ENCODE measurements around the gene KRTAP19-8.

KRTAP19-8 gene, protein sequence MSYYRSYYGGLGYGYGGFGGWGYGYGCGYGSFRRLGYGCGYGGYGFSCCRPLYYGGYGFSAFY

DNA sequence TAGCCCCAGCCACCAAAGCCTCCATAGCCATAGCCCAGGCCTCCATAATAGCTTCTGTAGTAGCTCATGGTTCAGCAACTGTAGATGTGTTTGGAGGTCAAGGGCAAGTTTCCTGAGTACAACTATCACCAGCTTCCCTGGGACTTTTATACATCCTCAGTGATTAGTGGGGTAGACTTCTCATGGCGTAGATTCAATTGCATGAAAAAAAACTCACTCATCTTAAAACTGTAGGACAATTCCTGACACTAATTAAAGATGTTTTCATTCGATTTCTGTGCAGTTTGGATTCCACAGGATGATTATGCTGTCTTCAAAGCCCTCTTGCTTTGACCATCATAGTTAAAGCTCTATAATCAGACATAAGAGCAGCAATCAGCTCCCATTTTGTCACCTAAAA, at the start of gene KRTAP19-8:
Gene KRTAP19-8, minus strand, starts transcription at position 101 of the 400 bp plus-strand sequence. Its CDS starts 33 bp downstream, at position 68.
- no peak for DNase-seq (ENCODE audit: low read depth, low spot score)

DNA sequence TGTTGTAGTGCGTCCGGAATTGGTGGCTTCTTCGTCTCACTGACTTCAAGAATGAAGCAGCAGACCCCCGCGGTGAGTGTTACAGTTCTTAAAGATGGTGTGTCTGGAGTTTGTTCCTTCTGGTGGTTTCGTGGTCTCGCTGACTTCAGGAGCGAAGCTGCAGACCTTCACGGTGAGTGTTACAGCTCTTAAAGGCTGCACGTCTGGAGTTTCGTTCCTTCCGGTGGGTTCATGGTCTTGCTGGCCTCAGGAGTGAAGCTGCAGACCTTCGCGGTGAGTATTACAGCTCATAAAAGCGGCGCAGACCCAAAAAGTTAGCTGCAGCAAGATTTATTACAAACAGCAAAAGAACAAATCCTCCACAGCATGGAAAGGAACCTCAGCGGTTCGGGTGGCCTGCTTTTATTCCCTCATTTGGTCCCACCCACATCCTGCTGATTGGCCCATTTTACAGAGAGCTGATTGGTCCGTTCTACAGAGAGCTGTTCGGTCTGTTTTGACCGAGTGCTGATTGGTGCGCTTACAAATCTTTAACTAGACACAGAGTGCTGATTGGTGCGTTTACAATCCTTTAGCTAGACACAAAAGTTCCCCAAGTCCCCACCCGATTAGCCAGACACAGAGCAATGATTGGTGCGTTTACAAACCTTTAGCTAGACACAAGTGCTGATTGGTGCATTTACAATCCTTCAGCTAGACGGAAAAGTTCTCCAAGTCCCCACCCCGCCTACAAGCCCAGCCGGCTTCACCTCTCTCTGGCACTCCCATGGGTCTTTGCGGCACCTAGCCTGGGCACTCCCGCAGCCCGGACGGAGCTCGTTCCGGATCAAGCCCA, 49.6 kb upstream of the KRTAP19-8 start:
- no peak for DNase-seq (ENCODE audit: low read depth, low spot score)

DNA sequence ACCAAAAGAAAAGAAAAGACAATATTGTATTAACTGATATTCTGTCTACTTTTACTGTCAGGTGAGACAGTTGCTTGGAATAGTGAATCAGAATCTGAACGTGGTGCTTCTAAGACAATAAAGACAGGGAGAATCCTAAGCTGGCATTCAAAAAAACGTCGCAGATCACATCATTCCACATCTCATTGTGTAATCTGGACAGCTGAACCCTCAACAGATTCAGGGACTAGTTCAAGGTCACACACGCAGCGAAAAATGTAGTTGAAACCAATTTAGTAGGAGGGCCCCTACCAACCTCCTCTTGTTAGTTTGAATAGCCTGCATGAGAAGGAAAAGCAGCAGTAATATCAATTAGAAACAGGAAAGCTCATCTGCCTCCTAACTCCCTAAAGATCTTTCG, 46.4 kb upstream of the KRTAP19-8 start:
- no peak for DNase-seq (ENCODE audit: low read depth, low spot score)

DNA sequence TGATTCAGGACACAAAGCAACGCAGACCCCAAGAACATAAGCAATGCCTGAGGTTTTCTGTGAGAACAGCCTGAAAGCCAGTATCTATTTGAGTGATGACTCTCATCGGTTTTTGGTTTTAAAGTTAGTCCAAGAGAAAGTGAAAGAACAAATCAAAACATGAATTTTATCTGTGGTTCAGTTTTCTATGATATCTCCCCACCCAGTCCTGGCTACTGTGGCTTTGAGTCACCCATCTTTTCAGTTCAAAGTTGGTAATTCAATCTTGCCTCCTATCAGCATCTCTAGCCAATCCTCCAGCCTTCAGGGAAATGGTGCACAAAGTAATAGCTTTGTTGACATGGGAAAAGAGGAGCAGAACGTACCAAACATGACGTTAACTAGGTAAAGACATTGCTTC, 40.5 kb upstream of the KRTAP19-8 start:
- DNase-seq (ENCODE audit: low read depth, low spot score) = no peak

DNA sequence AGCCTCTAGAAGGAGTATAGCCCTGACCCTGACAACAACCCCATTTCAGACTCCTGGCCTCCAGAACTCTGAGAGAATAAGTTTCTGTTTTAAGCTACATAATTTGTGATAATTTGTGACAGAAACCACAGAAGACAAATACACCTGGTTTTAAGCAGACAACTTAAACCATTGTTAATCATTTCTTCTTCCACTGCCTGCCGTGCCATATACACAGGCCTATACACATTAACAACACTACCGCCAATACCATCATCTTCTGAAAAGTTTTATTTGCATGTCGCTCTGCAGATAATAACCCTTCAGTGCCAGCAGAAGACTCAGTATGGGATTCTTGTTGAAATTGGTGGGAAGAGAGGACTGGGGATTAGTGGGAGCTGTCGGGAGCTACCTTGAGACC, 39.9 kb upstream of the KRTAP19-8 start:
- no peak for DNase-seq (ENCODE audit: low read depth, low spot score)

DNA sequence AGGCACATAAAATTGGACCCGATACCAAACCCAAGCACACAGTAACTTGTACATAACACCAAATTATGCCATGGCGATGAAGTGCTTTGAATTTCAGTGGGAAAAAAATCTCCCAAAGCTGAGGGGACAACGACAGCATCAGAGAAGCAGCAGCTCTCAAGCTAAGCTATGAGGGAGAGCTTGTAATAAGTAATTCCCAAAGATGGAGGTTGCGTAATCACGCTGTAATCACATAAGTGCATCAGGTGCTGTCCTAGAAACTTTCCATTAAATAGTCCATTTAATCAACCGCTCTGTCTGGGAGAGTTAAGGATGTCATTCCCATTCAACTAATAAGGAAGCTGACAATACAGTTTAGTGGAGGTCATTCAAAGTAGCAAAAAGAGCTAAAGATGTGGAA, 37.6 kb upstream of the KRTAP19-8 start:
- DNase-seq (ENCODE audit: low read depth, low spot score) = no peak

DNA sequence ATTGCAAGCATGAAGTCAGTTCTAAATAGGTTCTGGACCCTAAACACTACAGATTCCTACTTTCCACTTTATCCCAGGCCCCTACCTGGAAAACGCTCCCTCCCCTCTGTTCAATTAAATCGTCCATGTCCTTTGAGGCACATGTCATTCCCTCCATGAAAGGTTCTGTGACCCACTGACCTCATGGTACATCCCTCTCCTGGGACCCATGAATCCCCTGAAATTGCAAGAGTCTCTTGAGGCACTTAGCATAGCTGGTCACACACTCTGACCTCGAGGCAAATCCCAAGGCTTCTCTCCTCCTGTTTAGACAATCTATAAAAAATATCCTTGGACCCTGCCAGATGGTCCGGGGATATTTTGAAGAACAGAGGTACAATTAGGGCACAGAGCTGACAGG, 34.3 kb upstream of the KRTAP19-8 start:
- no peak for DNase-seq (ENCODE audit: low read depth, low spot score)

DNA sequence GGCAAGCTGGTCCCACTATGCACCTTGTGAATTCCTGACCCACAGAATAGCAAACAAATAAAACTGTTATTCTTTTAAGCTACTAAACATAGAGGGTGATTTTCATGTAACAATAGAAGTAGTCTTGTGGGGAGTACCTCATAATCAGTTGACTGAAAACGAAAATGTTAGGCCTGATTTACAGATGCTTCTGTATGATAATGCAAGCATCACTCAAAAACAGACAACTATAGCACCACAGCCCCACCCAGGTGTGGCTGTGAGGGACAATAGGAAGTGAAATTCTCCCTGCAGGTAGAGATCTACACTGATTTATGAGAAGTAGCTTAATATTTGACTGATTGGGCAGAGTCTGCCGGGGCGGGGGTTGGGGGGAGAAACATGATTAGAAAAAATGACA, 26.5 kb upstream of the KRTAP19-8 start:
- no peak for DNase-seq (ENCODE audit: low read depth, low spot score)

DNA sequence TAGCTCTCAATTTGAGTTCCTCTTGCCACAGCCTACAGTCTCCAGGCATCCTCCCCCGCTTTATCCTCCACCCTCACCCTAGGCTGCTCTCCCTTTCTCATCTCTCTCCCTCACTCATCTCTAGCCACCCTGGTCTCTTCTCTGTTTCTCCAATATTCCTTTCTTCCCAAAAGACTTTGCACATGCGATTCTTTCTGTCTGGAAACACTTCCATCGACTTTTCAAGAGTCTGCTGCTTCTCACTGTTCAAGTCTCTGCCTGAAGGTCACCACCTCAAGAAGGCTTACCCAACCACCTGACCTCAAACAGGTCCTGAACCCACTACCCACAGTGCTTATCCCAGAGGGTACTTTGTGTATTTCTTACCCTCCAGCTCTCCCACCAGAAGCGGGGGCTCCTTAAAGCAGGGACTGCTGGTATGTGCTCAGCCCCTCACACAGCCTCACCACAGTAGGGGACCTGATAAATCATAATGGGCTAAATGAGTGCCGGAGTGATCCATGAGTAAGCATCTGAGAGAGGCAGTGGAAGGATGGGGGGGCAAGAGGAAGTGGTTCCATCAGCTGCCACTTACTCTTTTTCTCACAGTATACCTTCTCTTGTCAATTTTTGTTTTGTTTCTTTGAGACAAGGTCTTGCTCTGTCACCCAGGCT, 14.3 kb upstream of the KRTAP19-8 start:
- DNase-seq (ENCODE audit: low read depth, low spot score) = no peak

DNA sequence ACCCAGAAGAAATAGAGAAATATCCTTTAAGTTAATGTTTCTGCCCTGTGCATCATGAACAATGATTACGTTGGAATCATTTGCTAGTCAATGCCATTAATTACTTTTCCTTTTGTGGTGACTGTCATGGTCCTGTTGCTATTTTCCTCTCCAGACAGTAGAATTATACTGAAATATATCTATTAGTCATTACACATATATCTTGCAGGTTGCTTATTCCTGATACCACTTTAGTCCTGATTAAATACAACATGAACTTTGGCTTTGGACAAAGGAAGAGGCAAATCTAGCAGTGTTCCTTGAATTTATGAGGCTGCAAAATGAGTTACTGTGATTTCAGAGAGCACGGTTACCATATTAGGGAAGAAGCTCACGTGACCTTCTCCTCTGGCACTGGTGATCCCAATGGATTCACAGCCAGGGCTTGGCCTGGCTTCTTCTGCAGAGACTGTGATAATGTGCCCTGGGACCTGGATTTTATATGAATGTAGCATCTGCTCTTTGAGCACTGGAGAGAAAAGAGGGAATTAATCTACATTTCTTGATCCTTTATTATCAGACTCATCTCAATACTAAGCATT, 12.4 kb upstream of the KRTAP19-8 start:
- no peak for DNase-seq (ENCODE audit: low read depth, low spot score)

DNA sequence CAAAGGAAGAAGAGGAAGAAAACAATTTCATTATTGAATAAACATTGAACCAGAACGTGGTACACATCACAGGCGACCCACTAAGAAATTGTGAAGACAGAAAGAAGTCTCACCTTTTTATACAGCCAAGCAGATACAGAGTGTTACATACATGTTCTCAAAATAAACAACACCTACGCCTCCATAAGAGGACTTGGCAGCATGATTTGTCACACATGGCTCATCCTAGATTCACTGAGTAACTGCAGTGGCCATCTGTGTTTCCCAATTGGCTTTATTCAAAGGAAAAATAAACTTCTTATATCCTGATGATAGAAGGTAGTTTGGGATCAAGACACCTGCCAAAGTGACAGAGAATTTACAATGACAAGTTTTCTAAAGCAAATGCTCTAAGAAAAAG, 7.6 kb upstream of the KRTAP19-8 start:
- DNase-seq (ENCODE audit: low read depth, low spot score) = no peak

DNA sequence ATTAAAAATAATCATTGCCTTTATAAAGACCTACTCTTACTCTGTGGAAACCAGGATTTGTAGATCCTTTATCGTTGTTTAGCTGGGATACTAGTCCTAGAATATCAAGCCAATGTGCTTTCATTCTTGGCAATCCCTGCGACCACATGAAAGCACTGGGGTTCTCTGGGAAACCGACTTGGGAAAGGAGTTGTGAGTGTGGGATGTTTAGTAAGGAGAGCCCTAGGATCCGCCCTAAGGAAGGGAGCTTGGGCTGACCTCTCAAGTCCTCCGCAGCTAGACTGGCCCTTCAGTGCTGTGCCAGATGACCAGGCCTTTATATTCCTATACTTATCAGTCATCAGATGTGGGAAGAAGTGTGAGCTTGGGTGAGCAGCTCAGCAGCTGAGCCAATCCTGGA, 5.2 kb upstream of the KRTAP19-8 start:
- DNase-seq (ENCODE audit: low read depth, low spot score) = no peak

DNA sequence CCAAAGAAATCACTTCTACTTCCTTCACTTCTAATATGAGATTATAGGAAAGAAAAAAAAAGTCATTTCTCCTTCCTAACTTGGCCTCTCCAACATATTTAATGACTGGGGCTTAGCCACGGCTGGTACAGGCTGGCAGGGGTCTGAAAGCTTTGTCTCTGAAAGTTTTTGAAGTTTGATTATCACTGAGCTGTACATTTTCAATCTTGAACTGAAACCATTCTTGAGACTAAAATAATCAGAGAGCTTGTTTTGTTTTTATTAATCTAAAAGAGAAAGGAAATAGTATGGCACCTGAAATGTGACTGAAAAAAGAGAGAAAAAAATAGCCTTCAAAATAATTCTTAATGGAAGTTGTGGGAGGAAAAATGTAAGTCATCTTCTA, 3.8 kb upstream of the KRTAP19-8 start:
- no peak for DNase-seq (ENCODE audit: low read depth, low spot score)

DNA sequence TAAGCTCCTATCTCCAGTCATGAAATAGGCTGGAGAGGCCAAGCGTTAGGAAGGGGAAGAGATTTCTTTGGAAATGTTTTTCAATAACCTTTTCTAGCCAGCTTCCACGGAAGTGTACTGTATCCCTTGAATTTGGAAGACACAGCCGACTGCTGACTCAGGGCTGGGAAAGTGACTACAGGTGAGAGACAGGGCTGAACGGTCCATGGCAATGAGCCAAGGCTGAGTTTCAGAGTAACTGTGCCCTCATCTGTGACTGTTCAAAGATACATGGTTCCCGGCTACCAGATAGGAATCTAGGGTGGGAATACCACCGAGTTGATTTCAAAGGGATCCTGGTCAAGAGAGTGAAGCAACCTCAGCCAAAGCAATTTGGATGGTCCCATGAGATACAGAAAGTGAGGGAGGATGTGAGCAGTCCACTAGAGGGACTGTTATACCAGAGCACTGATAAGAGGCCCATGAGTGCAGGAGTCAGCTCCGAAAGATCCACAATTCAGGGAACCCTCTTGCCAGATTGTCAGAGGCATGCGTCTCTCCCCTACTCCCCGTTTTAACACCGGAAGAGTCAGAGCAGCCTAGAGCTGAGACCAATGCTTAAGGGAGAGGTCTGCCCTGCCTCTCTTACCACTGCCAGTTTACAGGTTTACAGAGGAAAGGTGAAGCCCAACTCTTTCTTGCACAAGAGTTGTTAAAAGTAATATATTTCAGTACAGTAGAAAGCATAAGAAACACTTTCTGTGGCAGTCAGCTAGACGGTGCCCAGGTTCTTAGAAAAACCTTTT, 3.2 kb upstream of the KRTAP19-8 start:
- no peak for DNase-seq (ENCODE audit: low read depth, low spot score)

DNA sequence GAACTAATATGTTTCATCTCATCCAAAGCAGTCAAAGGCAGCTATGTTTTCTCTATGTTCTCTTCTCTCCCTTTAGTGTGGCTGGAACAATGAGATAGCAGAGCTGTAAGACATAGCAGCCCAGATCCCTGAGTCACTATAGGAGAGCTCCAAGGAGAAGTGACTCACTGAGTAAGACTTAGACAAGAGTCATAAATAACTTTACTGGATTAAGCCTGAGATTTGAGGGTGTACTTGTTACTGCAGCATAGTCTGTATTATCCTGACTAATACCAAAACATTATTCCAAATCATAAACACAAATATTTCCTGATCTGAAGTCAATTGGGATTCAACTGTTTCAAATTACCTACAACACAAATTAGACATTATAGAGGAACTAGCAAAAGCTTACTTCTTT, 3.9 kb downstream of the KRTAP19-8 start:
- no peak for DNase-seq (ENCODE audit: low read depth, low spot score)

DNA sequence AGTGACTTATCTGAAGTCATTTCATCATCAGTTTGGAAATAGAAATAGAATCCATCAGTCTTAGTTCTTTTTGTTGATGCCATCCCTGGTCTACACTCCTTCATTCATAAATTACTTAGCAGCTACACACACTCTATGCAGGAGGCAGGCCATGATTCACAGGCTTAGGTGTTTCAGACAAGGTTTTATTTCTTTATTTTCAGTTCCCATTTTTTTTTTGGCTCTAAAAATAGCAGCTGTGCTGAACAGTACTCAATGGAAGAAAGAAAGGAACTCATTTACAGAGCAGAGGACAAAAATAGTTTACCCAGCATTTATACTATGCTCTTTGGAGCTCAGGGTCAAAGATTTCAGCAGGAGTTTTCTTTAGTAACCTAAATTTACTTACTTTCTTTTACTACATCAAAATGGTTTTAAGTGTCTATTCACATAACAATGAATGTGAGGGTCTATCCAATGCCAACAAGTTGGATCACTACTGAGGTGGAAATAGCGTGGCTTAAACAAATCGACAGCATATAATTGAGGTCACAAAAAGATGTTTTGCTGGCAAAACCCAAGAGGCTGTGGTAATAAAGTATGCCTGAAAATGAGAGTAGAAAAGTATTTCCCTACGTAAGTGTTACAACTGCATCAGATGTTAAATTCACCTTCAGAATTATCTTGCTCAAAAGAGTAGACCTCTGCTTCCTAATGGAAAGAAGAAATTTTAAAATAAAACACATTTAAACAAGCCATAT, 7.7 kb downstream of the KRTAP19-8 start:
- no peak for DNase-seq (ENCODE audit: low read depth, low spot score)

DNA sequence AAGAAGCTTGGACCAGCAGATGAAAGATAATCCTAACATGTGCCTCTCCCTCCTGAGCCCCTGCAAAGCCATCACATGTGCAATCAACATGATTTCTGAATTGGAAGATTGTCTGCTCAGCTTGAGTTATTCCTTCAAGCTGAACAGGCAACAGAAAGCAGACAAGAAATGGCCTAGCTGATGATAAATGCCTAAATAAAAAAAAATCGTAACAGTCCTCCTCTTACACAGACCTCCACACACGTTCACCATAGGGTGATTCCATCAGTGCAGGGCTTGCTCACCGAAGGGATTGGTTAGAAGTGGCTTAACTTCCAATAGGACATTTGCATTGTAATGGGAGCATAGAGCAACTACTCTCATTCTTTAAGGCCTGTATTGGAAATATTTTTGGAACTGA, 14.6 kb downstream of the KRTAP19-8 start:
- DNase-seq (ENCODE audit: low read depth, low spot score) = no peak

DNA sequence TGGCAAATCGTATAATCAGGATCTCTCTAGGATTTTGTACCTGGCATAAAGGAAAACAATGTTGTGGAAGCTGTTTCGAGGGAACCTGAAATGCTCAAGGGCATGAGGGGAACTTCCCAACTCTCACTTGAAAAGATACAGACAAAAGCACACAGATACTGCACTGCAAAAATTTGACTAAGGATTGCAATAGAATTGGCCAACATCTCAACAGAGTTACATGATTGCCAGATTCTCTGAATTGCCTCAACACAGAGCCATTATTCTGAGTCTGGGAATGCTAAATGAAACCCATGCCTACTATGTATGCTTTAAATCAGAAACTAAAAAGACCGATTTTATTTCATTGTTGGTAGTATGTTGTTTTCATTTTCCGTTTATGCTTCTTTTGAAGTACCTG, 16.0 kb downstream of the KRTAP19-8 start:
- DNase-seq (ENCODE audit: low read depth, low spot score) = no peak

DNA sequence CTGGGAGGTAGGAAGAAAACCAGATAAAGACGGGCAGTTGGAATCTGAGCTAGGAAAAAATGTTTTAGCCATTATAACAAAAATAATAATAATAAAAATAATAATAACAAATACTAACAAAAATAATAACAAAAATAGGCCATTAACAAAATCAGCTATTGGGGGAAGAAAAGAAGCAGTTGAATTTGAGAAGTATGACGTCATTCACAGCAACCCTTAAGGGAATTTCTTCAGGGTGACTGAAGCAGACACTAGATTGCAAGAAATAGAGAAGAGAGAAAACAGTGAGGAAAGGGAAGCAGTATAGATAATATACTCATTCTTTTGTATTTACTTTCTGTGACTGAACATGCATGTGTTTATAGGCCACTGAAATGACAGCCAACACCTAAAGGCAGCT, 20.0 kb downstream of the KRTAP19-8 start:
- no peak for DNase-seq (ENCODE audit: low read depth, low spot score)

DNA sequence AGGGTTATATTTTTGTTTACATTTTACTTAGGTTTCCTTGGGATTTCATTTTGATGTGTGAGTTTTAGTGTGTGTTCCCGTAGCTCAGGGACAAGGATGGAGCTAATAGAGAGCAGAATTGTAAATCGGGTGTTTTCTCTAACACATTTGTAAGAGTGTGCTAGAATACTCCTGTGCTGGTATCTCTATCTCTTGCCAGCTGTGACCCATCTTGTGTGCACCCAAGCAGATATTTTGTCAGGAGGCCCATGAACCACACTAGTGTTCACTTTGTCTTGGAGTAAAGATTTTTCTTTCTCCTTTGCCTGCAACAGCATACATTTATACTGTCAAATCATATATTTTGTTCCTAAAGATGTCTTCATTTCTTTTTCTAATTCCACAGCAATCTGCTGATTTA, 23.4 kb downstream of the KRTAP19-8 start:
- no peak for DNase-seq (ENCODE audit: low read depth, low spot score)
